Duodenal mucosa (tissue), 2 donors: ENCODE data around the gene MTHFSD.

Experiments
- H3K27ac ChIP-seq: one replicate; pipeline ENCODE4 v1.7.0; 2013; ENCODE audit warnings: low read depth, low read length
- H3K27me3 ChIP-seq, 2 donors: one replicate each; pipeline ENCODE4 v1.7.0; 2013; ENCODE audit warnings: low read length in 2 of 2, control low read depth in 1 of 2; ENCODE audit not compliant: insufficient read depth in 2 of 2, control insufficient read depth in 1 of 2
- H3K36me3 ChIP-seq, 2 donors: one replicate each; pipeline ENCODE4 v1.7.0; 2013; ENCODE audit warnings: low read length in 2 of 2, control low read depth in 1 of 2; ENCODE audit not compliant: insufficient read depth in 2 of 2, control insufficient read depth in 1 of 2
- H3K4me1 ChIP-seq, 2 donors: one replicate each; pipeline ENCODE4 v1.7.0; 2013; ENCODE audit warnings: low read length in 2 of 2, control low read depth in 1 of 2; ENCODE audit not compliant: insufficient read depth in 2 of 2, control insufficient read depth in 1 of 2
- H3K4me3 ChIP-seq, 2 donors: one replicate each; pipeline ENCODE4 v1.7.0; 2013; ENCODE audit warnings: low read length in 2 of 2, low read depth in 1 of 2
- H3K9ac ChIP-seq, 2 donors: one replicate each; pipeline ENCODE4 v1.7.0; 2013; ENCODE audit warnings: low read length in 2 of 2, low read depth in 1 of 2
- H3K9me3 ChIP-seq, 2 donors: one replicate each; pipeline ENCODE4 v1.7.0; 2013; ENCODE audit warnings: low read length in 2 of 2, control low read depth in 1 of 2; ENCODE audit not compliant: control insufficient read depth in 1 of 2

MTHFSD gene

GRCh38 chr16:86496262-86496928 is 58.6 kb downstream of the MTHFSD start:
- Histone ChIP-seq H3K9me3 (no peaks in the 10 kb centered on the region), H3K4me3 (peak overlapping the region in 1 of 2 donors; percentile 15), H3K9ac (peak overlapping the region; percentile 38 to 39), H3K4me1 (peaks cover 0 to 7% of the 10 kb centered on the region in 2 donors), H3K27ac (peak overlapping the region; percentile 73), H3K36me3 (no peaks in the 10 kb centered on the region), H3K27me3 (peaks cover 52 to 78% of the 10 kb centered on the region in 2 donors)

GRCh38 chr16:86495756-86496261 is 59.2 kb downstream of the MTHFSD start:
- H3K27ac ChIP-seq = peak overlapping the region; percentile 73
- H3K36me3 ChIP-seq = no peaks in the 10 kb centered on the region
- H3K4me3 ChIP-seq = peak overlapping the region in 1 of 2 donors; percentile 15
- H3K4me1 ChIP-seq = peaks cover 0 to 7% of the 10 kb centered on the region in 2 donors
- peak overlapping the region; percentile 38 to 39 for H3K9ac ChIP-seq
- no peaks in the 10 kb centered on the region for H3K9me3 ChIP-seq
- H3K27me3 ChIP-seq = peaks cover 47 to 74% of the 10 kb centered on the region in 2 donors

- H3K4me3 ChIP-seq = no peak overlapping the region
- peak overlapping the region; percentile 73 for H3K27ac ChIP-seq
- H3K4me1 ChIP-seq = peaks cover 0 to 7% of the 10 kb centered on the region in 2 donors
- H3K9ac ChIP-seq = peak overlapping the region in 1 of 2 donors; percentile 39
- no peaks in the 10 kb centered on the region for H3K9me3 ChIP-seq
- peaks cover 44 to 69% of the 10 kb centered on the region in 2 donors for H3K27me3 ChIP-seq
- H3K36me3 ChIP-seq = no peaks in the 10 kb centered on the region
Observed at GRCh38 chr16:86495357-86495701, 59.7 kb downstream of the MTHFSD start.

GRCh38 chr16:86494565-86495356 is 60.3 kb downstream of the MTHFSD start:
- Histone ChIP-seq H3K4me1 (peaks cover 0 to 7% of the 10 kb centered on the region in 2 donors), H3K27ac (peak overlapping the region; percentile 73), H3K27me3 (peaks cover 44 to 66% of the 10 kb centered on the region in 2 donors), H3K9ac (peak overlapping the region in 1 of 2 donors; percentile 33), H3K36me3 (no peaks in the 10 kb centered on the region), H3K4me3 (no peak overlapping the region), H3K9me3 (no peaks in the 10 kb centered on the region)

GRCh38 chr16:86494039-86494564 is 60.9 kb downstream of the MTHFSD start:
- peaks cover 40 to 62% of the 10 kb centered on the region in 2 donors for H3K27me3 ChIP-seq
- H3K4me3 ChIP-seq = no peak overlapping the region
- H3K9me3 ChIP-seq = no peaks in the 10 kb centered on the region
- H3K4me1 ChIP-seq = peaks cover 0 to 7% of the 10 kb centered on the region in 2 donors
- H3K27ac ChIP-seq = peak overlapping the region; percentile 56
- no peaks in the 10 kb centered on the region for H3K36me3 ChIP-seq
- peak overlapping the region in 1 of 2 donors; percentile 33 for H3K9ac ChIP-seq

GRCh38 chr16:86492961-86493629 is 61.9 kb downstream of the MTHFSD start:
- Histone ChIP-seq H3K4me3 (no peak overlapping the region), H3K27ac (no peak overlapping the region), H3K36me3 (no peaks in the 10 kb centered on the region), H3K9me3 (no peaks in the 10 kb centered on the region), H3K4me1 (peaks cover 0 to 7% of the 10 kb centered on the region in 2 donors), H3K9ac (no peak overlapping the region), H3K27me3 (peaks cover 38 to 54% of the 10 kb centered on the region in 2 donors)

GRCh38 chr16:86492267-86492960 is 62.6 kb downstream of the MTHFSD start:
- Histone ChIP-seq H3K27me3 (peaks cover 38 to 53% of the 10 kb centered on the region in 2 donors), H3K27ac (no peak overlapping the region), H3K4me1 (peaks cover 0 to 7% of the 10 kb centered on the region in 2 donors), H3K9ac (no peak overlapping the region), H3K9me3 (no peaks in the 10 kb centered on the region), H3K36me3 (no peaks in the 10 kb centered on the region), H3K4me3 (no peak overlapping the region)

- Histone ChIP-seq H3K9ac (no peak overlapping the region), H3K27ac (no peak overlapping the region), H3K4me3 (no peak overlapping the region)
Observed at GRCh38 chr16:86491640-86492023, 63.4 kb downstream of the MTHFSD start.

GRCh38 chr16:86490859-86491639 is 64.0 kb downstream of the MTHFSD start:
- no peak overlapping the region for H3K9ac ChIP-seq
- peaks cover 34 to 43% of the 10 kb centered on the region in 2 donors for H3K27me3 ChIP-seq
- H3K4me1 ChIP-seq = peaks cover 0 to 7% of the 10 kb centered on the region in 2 donors
- no peaks in the 10 kb centered on the region for H3K9me3 ChIP-seq
- no peak overlapping the region for H3K4me3 ChIP-seq
- H3K27ac ChIP-seq = no peak overlapping the region
- no peaks in the 10 kb centered on the region for H3K36me3 ChIP-seq

More at GRCh38 chr16:86491640-86492023, 63.4 kb downstream of the MTHFSD start:
- Histone ChIP-seq H3K36me3 (no peaks in the 10 kb centered on the region), H3K27me3 (peaks cover 38 to 48% of the 10 kb centered on the region in 2 donors), H3K4me1 (peaks cover 0 to 7% of the 10 kb centered on the region in 2 donors), H3K9me3 (no peaks in the 10 kb centered on the region)
